ENCODE data around the gene RNU2-1. TPM values are rescaled to one million over a fixed set of nuclear protein-coding genes. Genes with fewer than 3 reads are reported as not detected.

The RNU2-1 gene
- total and polyA plus RNA-seq, 5 experiments from 2014 or later: 8,620 to 8,904 TPM; not detected in 3

DNA sequence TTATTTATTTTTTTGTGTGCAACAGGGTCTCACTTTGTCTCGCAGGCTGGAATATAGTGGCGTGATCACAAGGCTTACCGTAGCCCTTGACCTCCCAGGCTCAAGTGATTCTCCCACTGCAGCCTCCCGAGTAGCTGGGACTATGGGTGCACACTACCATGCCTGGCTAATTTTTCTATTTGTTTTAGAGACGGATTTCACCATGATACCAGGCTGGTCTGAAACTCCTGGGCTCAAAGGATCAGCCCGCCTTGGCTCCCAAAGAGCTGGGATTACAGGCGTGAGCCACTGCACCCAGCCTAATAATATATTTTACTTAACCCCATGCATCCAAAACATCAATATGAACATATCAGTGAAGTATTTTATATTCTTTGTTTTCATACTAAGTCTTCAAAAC is 7.4 kb downstream of the RNU2-1 start:
- H3K27me3 Mint-ChIP-seq: no peaks in the 10 kb centered on the region
- DNase-seq: no peak
- no peak overlapping the region for H3K4me3 Mint-ChIP-seq
- no peak overlapping the region for H3K27ac Mint-ChIP-seq
- H3K36me3 Mint-ChIP-seq: peaks cover 0 to 17% (median 3%) of the 10 kb centered on the region in 3 donors
- no peaks in the 10 kb centered on the region for H3K9me3 Mint-ChIP-seq
- no peak for ATAC-seq
- POLR2A ChIA-PET: interaction anchor here (1.4 to 1.8 kb wide), 2 partner anchors 13 to 90 kb away, joined by 3 to 8 read pairs; no protein-coding TSS in a partner anchor
- peaks cover 0 to 5% (median 0%) of the 10 kb centered on the region in 4 donors for H3K4me1 Mint-ChIP-seq

DNA sequence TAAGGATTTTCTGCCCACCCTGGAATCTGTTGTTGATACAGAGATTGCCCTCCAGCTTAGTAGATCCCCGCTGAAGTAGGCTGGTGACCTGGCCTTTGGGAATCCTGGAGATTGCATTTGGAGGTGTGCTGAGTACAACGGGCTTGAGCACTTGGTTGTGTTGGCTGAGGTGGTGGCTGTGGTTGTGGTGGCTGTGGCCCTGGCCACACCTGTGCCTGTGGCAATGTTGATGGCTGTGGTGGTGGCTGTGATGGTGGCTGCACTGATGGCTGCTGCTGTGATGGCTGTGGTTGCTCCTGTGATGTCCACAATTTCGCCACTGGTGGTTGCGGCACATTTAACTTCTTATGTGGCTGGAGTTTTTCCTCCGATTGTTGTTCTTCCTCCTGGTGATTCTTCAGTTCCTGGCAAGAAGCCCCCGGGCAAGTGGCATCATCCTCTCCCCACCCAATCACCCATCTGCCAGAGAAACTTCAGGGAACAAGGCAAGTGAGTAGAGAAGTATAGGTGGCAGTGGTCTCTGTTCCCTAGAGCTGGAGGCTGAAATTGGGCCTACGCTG is 9.6 kb downstream of the RNU2-1 start:
- peak in 1 of 10 donors; percentile 12 for DNase-seq
- POLR2A ChIA-PET: no interaction called here
- peak overlapping the region in 2 of 10 donors; percentile 44 to 62 for H3K27ac Mint-ChIP-seq
- ATAC-seq: no peak
- H3K36me3 Mint-ChIP-seq: peaks cover 0 to 20% (median 3%) of the 10 kb centered on the region in 3 donors
- peaks cover 1 to 6% (median 4%) of the 10 kb centered on the region in 4 donors for H3K4me1 Mint-ChIP-seq
- H3K27me3 Mint-ChIP-seq: no peaks in the 10 kb centered on the region
- H3K9me3 Mint-ChIP-seq: no peaks in the 10 kb centered on the region
- no peak overlapping the region for H3K4me3 Mint-ChIP-seq

DNA sequence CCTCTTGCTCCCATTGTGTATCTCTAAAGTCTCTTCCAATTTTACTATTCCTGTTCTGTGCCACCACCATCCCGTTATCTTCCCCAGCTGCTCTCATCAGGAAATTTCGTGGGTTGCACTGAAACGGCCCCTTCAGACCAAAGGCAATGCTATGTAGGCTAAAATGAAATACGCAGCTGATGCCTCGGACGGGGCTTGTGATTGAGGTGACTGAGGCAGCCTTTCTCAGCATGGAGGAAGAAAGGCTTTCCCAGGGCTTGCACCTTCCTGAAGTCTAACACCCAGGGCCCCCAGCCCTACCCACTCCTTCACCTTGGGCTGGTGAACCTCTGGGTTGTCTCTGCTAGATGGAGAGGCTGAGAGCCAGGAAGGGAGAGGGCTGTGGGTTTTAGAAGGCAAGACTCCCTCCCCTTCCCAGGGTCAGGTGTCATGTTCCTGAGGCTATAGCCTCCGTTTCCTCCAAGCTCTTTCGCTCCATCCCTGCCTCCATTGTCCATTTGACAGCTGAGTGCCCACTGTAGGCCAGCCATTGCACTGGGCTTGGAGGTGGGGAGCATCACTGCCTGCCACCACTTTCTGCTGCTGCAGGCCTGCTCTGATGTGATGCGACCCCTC is 13.2 kb downstream of the RNU2-1 start:
- POLR2A ChIA-PET: interaction anchor here (1.1 to 12.3 kb wide), 2 partner anchors 95 to 140 kb away, joined by 7 to 189 read pairs; no protein-coding TSS in a partner anchor
- H3K4me3 Mint-ChIP-seq: no peak overlapping the region
- ATAC-seq: no peak
- H3K27ac Mint-ChIP-seq: peak overlapping the region in 6 of 10 donors; percentile 1 to 87 (median 59)
- peaks cover 17 to 39% (median 29%) of the 10 kb centered on the region in 4 donors for H3K4me1 Mint-ChIP-seq
- DNase-seq: no peak
- H3K27me3 Mint-ChIP-seq: no peaks in the 10 kb centered on the region
- no peaks in the 10 kb centered on the region for H3K9me3 Mint-ChIP-seq
- H3K36me3 Mint-ChIP-seq: peaks cover 0 to 27% (median 6%) of the 10 kb centered on the region in 3 donors

DNA sequence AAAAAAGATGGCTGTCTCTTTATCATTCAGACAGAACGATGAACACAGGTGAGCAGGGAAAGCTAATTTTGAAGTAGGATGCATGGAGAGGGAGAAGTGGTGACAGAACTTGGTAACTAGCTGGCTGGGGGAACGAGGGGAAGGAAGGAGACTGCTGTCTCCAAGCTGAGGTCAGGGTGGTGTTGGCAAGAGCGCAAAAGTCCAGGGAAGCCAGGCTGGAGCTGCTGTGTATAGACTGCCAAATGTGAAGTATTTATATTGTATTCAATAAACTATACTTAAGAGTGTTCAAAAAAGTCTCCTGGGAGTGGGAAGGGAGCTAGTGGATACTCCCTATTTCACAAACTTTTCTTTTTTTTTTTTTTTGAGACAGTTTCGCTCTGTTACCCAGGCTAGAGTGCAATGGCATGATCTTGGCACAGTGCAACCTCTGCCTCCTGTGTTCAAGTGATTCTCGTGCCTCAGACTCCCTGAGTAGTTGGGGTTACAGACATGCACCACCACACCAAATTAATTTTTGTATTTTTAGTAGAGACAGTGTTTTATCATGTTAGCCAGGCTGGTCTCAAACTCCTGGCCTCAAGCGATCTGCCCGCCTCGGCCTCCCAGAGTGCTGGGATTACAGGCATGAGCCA is 13.9 kb downstream of the RNU2-1 start:
- peaks cover 17 to 39% (median 31%) of the 10 kb centered on the region in 4 donors for H3K4me1 Mint-ChIP-seq
- DNase-seq (no peak), ATAC-seq (no peak)
- POLR2A ChIA-PET: interaction anchor here (0.6 to 12.3 kb wide), 5 partner anchors 28 to 950 kb away, joined by 4 to 189 read pairs (median 5); partner anchors contain the start of gene ASB16
- no peak overlapping the region for H3K4me3 Mint-ChIP-seq
- H3K27me3 Mint-ChIP-seq: no peaks in the 10 kb centered on the region
- H3K36me3 Mint-ChIP-seq: peaks cover 0 to 28% (median 6%) of the 10 kb centered on the region in 3 donors
- H3K27ac Mint-ChIP-seq: peak overlapping the region in 3 of 10 donors; percentile 4 to 7 (median 7)
- H3K9me3 Mint-ChIP-seq: no peaks in the 10 kb centered on the region

DNA sequence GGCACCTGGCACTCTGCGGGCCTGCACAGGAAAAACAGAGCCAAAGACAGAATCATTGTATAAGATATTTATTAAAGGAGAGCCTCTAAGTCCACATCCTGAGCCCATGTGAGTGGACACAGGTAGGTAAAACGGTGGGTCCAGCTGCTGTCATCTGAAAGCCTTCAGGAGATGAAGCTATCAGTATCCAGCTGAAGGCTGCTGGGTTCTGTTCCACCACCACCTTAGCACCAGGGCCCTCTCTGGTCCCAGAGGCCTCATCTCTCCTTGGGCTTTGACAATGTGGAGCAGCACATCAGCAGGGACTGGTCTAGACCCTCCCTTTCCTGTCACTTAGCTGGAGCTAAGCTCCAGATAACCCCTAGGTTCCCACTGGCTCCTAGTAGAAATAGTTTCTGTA is 14.8 kb downstream of the RNU2-1 start:
- H3K27ac Mint-ChIP-seq: peak overlapping the region in 9 of 10 donors; percentile 7 to 87 (median 63)
- ATAC-seq (no peak), DNase-seq (no peak)
- H3K9me3 Mint-ChIP-seq: no peaks in the 10 kb centered on the region
- POLR2A ChIA-PET: interaction anchor here (0.8 to 12.3 kb wide), 2 partner anchors 47 to 97 kb away, joined by 3 to 189 read pairs; no protein-coding TSS in a partner anchor
- no peaks in the 10 kb centered on the region for H3K27me3 Mint-ChIP-seq
- peak overlapping the region in 1 of 10 donors; percentile 31 for H3K4me3 Mint-ChIP-seq
- peaks cover 0 to 25% (median 3%) of the 10 kb centered on the region in 3 donors for H3K36me3 Mint-ChIP-seq
- H3K4me1 Mint-ChIP-seq: peaks cover 17 to 39% (median 29%) of the 10 kb centered on the region in 4 donors

DNA sequence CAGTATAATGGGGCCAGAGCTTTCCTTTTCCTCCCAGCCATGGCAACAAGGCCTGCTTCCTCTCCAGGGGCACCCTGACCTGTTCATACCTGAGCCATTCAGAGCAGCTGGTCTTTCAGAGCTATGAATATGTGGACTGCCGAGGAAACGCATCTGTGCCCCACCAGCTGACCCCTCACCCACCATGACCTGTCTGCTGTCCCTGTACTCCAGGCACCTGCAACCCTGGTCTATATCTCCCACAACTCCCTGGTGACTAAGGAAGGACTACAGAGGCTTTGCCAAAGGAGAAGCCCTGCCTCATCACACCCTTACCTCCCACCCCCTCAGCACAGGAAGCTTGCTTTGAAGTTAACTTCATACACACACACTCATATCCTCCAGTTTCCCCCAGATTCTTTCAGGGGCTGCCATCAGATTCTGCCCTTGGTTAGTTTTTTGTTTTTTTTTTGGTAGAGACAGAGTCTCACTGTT is 16.1 kb downstream of the RNU2-1 start:
- Mint-ChIP-seq H3K27ac (peak overlapping the region; percentile 48 to 91 (median 82)), H3K27me3 (no peaks in the 10 kb centered on the region), H3K9me3 (no peaks in the 10 kb centered on the region), H3K4me3 (peak overlapping the region in 7 of 10 donors; percentile 10 to 74 (median 68)), H3K4me1 (peaks cover 20 to 53% (median 42%) of the 10 kb centered on the region in 4 donors), H3K36me3 (peaks cover 0 to 18% (median 3%) of the 10 kb centered on the region in 3 donors)
- POLR2A ChIA-PET: interaction anchor here (0.6 to 12.3 kb wide), 7 partner anchors 18 to 320 kb away, joined by 3 to 189 read pairs (median 5); partner anchors contain the start of genes NBR1 and RPL27
- peak in 3 of 10 donors; percentile 15 to 40 (median 35) for DNase-seq
- ATAC-seq: peak; percentile 84 to 88

DNA sequence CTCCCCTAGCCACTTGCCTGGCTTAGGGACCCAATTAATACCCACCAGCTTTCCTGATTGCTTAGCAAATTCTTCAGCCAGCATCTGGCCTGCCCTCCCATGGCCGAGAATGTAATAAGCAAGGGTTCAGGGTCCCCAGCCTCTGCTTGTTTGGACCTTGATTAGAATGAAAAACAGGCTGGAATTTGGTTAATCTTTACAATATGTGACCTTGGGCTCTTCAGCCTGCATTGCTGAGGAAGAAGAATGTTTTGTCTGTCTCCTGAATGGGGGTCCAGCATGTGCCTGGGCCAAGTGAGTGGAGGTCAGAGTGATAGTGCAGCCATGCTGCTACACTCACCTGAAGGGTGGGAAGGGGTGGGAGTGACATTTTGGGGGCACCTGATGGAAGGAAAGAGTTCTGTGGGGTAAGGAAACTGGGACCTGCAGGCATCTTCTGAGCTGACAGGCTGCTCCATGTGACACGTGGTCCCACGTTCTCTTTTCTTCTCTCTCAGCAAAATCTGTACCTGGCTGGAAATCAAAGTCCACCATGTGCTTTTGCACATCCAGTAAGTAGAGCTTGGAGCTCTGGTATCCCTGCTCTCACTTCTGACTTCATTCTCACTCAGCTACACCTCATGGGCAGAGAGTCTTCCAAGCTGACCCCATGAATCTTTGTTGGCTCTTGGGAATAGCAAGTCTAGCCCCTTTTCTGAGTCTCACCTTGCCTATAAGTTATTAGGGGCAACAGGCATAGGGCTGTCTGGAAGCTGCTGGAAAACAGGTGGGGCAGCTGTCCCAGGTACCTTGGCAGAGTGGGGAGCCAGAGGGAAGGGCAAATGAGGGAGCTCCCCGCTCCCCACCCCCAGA is 16.8 kb downstream of the RNU2-1 start:
- ATAC-seq (no peak), DNase-seq (no peak)
- H3K27ac Mint-ChIP-seq: peak overlapping the region in 8 of 10 donors; percentile 48 to 90 (median 82)
- no peaks in the 10 kb centered on the region for H3K27me3 Mint-ChIP-seq
- peaks cover 27 to 60% (median 49%) of the 10 kb centered on the region in 4 donors for H3K4me1 Mint-ChIP-seq
- H3K9me3 Mint-ChIP-seq: no peaks in the 10 kb centered on the region
- POLR2A ChIA-PET: interaction anchor here (0.8 to 12.3 kb wide), 5 partner anchors 17 to 219 kb away, joined by 3 to 189 read pairs (median 5); partner anchors contain the start of genes NBR1 and RPL27
- peaks cover 0 to 15% (median 3%) of the 10 kb centered on the region in 3 donors for H3K36me3 Mint-ChIP-seq
- peak overlapping the region in 2 of 10 donors; percentile 52 to 70 for H3K4me3 Mint-ChIP-seq

DNA sequence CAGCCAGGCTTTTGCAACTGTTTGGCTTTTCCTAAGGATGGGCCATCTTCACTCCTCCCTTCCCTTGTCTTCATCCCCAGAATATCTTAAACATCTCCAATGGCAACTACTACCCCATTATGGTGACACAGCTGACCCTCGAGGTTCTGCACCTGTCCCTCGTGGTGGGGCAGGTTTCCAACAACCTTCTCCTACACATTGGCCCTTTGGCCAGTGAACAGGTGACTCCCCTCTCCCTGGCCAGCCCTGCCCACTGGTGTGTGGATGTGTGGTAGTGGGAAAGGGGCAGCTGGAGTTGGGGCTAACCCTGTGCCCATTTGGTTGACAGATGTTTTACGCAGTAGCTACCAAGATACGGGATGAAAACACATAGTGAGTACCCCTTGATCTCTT is 17.4 kb downstream of the RNU2-1 start:
- Mint-ChIP-seq H3K9me3 (no peaks in the 10 kb centered on the region), H3K36me3 (peaks cover 0 to 15% (median 3%) of the 10 kb centered on the region in 3 donors), H3K27ac (peak overlapping the region in 2 of 10 donors; percentile 71 to 81), H3K4me1 (peaks cover 28 to 62% (median 52%) of the 10 kb centered on the region in 4 donors), H3K4me3 (no peak overlapping the region), H3K27me3 (no peaks in the 10 kb centered on the region)
- POLR2A ChIA-PET: interaction anchor here (0.6 to 12.3 kb wide), 6 partner anchors 16 to 218 kb away, joined by 3 to 189 read pairs (median 5); partner anchors contain the start of genes RPL27 and VAT1
- DNase-seq (no peak), ATAC-seq (no peak)

DNA sequence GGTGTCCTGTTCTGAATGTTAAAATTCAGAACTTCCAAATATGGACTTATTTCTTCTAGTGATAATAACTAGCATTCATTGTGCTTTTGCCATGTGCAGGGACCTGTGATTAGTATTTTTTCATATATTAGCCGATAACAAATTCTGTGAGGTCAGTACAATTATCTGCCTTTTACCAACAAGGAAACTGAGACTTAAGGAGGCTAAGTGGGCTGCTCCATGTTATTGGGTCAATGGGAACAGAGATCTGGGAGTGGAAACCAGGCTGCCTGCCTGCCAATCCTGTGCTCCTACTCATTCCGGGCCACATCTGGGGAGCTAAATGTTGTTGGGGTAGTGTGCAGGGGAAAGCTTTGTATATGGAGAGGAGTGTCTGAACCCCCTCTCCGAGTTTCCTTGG is 18.4 kb downstream of the RNU2-1 start:
- ATAC-seq (no peak), DNase-seq (no peak)
- Mint-ChIP-seq H3K36me3 (peaks cover 0 to 16% (median 3%) of the 10 kb centered on the region in 3 donors), H3K4me3 (no peak overlapping the region), H3K27me3 (no peaks in the 10 kb centered on the region), H3K27ac (peak overlapping the region in 3 of 10 donors; percentile 7 to 82 (median 40)), H3K9me3 (no peaks in the 10 kb centered on the region), H3K4me1 (peaks cover 32 to 70% (median 61%) of the 10 kb centered on the region in 4 donors)
- POLR2A ChIA-PET: interaction anchor here (0.8 to 12.3 kb wide), 2 partner anchors 44 to 101 kb away, joined by 4 to 189 read pairs; no protein-coding TSS in a partner anchor

DNA sequence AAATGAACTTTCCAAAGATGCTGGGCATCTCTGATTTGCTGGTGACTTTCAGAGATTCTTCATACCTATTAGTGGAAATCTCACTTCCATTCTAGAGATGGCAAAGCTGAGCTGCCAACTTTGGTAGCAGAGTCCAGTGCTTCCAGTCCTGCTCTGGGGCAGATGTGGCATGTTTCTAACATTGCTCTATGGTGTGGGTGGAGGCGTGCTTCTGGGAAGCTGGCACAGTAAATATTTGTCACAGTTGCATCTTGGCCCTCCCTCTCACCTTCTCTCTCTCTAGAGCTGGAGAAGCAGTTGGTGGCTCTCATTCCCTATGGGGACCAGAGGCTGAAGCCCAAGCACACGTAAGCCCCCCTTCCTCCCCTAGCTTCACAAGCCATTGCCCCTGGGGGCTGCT is 20.2 kb downstream of the RNU2-1 start:
- no peaks in the 10 kb centered on the region for H3K27me3 Mint-ChIP-seq
- H3K4me1 Mint-ChIP-seq: peaks cover 30 to 63% (median 55%) of the 10 kb centered on the region in 4 donors
- ATAC-seq (no peak), DNase-seq (no peak)
- peak overlapping the region in 5 of 10 donors; percentile 62 to 99 (median 98) for H3K4me3 Mint-ChIP-seq
- peak overlapping the region in 8 of 10 donors; percentile 31 to 98 (median 76) for H3K27ac Mint-ChIP-seq
- H3K36me3 Mint-ChIP-seq: peaks cover 4 to 30% (median 8%) of the 10 kb centered on the region in 3 donors
- POLR2A ChIA-PET: interaction anchor here (0.5 to 12.3 kb wide), 4 partner anchors 12 to 1940 kb away, joined by 3 to 189 read pairs (median 4); no protein-coding TSS in a partner anchor
- no peaks in the 10 kb centered on the region for H3K9me3 Mint-ChIP-seq
